Progenitor cell of endocrine pancreas (in vitro differentiated cells): Measurements from ENCODE around the gene RAPGEF2. TPM values are rescaled to one million over a fixed set of nuclear protein-coding genes. Genes with fewer than 3 reads are reported as not detected.

ENCODE experiments used
- DNase-seq: peaks from one replicate; pipeline ENCODE4 v3.0.0; 2021; ENCODE audit warnings: low spot score; ENCODE audit not compliant: unreplicated experiment
- H3K27ac Mint-ChIP-seq: 2 replicates; pipeline ENCODE4 v1.8.0; 2021; ENCODE audit warnings: mild to moderate bottlenecking, moderate library complexity, mixed read lengths
- H3K27me3 Mint-ChIP-seq: 2 replicates; pipeline ENCODE4 v1.8.0; 2021; ENCODE audit warnings: mixed read lengths
- H3K36me3 Mint-ChIP-seq: 2 replicates; pipeline ENCODE4 v1.8.0; 2022; ENCODE audit warnings: mixed read lengths; ENCODE audit not compliant: insufficient read depth
- H3K4me1 Mint-ChIP-seq: 2 replicates; pipeline ENCODE4 v1.8.0; 2021; ENCODE audit warnings: low read depth, mixed read lengths
- H3K4me3 Mint-ChIP-seq: 2 replicates; pipeline ENCODE4 v1.8.0; 2021; ENCODE audit warnings: low read depth, mild to moderate bottlenecking, moderate library complexity, mixed read lengths
- H3K9me3 Mint-ChIP-seq: 2 replicates; pipeline ENCODE4 v1.8.0; 2021; ENCODE audit warnings: low read depth, mixed read lengths
- long read RNA-seq: library from polyadenylated mRNA; unstranded; transcript quantifications from one replicate; pipeline ENCODE4 v2.0.0, GENCODE V29; 2020
- total RNA-seq: library from RNA; stranded (reverse); gene quantifications from 2 replicates; pipeline ENCODE4 v1.2.1, GENCODE V29; 2021
- TF ChIP-seq, protein P1 (sequence below): fragments of 200-600 bp; sonication (generic); IDR thresholded peaks from one replicate; pipeline ENCODE4 v1.5.0; 2021; ENCODE audit warnings: antibody characterized with exemption, mild to moderate bottlenecking; ENCODE audit not compliant: unreplicated experiment

The RAPGEF2 gene, protein sequence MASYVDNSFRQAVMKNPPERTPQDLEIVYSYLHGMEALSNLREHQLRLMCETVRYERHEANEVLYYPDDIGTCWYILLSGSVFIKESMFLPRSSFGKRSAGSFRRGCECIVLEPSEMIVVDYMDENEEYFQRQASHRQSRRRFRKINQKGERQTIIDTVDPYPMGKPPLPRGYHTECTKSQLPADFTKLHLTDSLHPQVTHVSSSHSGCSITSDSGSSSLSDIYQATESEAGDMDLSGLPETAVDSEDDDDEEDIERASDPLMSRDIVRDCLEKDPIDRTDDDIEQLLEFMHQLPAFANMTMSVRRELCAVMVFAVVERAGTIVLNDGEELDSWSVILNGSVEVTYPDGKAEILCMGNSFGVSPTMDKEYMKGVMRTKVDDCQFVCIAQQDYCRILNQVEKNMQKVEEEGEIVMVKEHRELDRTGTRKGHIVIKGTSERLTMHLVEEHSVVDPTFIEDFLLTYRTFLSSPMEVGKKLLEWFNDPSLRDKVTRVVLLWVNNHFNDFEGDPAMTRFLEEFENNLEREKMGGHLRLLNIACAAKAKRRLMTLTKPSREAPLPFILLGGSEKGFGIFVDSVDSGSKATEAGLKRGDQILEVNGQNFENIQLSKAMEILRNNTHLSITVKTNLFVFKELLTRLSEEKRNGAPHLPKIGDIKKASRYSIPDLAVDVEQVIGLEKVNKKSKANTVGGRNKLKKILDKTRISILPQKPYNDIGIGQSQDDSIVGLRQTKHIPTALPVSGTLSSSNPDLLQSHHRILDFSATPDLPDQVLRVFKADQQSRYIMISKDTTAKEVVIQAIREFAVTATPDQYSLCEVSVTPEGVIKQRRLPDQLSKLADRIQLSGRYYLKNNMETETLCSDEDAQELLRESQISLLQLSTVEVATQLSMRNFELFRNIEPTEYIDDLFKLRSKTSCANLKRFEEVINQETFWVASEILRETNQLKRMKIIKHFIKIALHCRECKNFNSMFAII (N-terminal part only)
- total RNA-seq, result 68.9 and 70.3 TPM in 2 replicates
- long read RNA-seq, partial matches to known transcripts, result 22 of 33 reads
- long read RNA-seq, other reads (novel, unspliced or antisense), result 11 of 33 reads

DNA sequence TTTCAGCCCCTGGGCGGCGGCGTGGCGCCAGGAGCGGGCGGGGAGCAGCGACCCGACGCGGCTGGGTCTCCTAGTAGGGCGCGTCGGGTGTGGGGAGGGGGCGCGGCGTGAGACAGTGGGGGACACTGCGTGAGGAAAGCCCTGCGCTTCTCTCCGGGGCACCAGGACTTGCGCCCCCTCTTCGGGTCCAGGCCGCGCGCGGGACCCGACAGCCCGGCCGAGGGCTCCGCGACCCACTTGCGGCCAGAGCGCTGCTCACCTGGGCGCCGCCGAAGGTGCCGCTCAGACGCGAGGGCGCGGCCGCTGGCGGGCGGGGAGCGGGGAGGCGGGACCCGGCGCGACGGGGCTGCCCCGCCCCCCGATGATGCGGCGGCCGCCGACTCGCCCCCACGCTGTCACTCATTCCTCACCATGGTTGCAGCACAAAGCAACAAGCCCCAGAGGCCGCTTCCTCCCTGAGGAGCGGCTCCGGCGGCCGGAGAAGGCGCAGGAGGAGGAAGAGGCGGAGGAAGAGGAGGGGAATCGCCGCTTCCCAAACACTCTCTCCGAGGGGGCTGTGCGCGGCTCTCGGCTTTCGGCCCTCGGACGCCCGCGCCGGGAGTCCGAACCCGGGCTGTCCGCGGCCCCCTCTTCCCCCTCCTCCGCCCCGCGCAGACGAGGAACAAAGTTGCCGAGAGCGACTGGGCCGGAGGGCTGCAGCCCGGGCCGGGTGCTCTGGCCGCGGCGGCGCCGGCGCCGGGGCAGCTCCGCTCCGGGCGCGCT, at the start of gene RAPGEF2:
Gene RAPGEF2 (plus strand): TSS at position 458 of the 762 bp plus-strand sequence. CDS start 1,084 bp downstream, outside the sequence.
- Mint-ChIP-seq H3K9me3 (no peaks in the 10 kb centered on the region), H3K27me3 (peaks cover 13% of the 10 kb centered on the region), H3K4me3 (peak within 1 kb of the TSS; percentile 79), H3K36me3 (no peaks in the 10 kb centered on the region), H3K4me1 (peaks cover 38% of the 10 kb centered on the region), H3K27ac (peak within 1 kb of the TSS; percentile 93)
- TF ChIP-seq, protein P1, sequence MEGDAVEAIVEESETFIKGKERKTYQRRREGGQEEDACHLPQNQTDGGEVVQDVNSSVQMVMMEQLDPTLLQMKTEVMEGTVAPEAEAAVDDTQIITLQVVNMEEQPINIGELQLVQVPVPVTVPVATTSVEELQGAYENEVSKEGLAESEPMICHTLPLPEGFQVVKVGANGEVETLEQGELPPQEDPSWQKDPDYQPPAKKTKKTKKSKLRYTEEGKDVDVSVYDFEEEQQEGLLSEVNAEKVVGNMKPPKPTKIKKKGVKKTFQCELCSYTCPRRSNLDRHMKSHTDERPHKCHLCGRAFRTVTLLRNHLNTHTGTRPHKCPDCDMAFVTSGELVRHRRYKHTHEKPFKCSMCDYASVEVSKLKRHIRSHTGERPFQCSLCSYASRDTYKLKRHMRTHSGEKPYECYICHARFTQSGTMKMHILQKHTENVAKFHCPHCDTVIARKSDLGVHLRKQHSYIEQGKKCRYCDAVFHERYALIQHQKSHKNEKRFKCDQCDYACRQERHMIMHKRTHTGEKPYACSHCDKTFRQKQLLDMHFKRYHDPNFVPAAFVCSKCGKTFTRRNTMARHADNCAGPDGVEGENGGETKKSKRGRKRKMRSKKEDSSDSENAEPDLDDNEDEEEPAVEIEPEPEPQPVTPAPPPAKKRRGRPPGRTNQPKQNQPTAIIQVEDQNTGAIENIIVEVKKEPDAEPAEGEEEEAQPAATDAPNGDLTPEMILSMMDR, result no peak
- peak; percentile 81 for DNase-seq

DNA sequence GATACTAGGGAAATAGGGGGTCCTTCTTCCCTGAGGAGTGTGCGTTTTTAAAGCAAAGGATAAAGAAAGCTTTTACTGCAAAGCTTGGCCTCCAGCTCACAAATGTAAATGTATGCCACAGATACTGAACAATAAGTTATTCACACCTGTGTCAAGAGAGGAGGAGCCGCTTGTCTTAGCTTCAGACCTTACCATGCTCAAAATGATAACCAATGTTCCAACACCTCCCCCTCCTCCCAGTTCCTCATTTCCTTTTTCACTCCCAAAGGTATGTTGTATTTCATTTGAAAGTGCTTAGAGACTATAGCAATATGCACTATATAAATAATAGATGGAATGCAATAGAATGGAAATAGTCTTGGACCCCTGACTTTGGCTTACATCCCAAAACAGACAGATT, 47.0 kb upstream of the RAPGEF2 start:
- no peaks in the 10 kb centered on the region for H3K9me3 Mint-ChIP-seq
- DNase-seq, result no peak
- no peaks in the 10 kb centered on the region for H3K36me3 Mint-ChIP-seq
- TF ChIP-seq, protein P1, result no peak
- peaks cover 5% of the 10 kb centered on the region for H3K27me3 Mint-ChIP-seq
- H3K4me3 Mint-ChIP-seq, result no peak overlapping the region
- no peak overlapping the region for H3K27ac Mint-ChIP-seq
- peaks cover 17% of the 10 kb centered on the region for H3K4me1 Mint-ChIP-seq

DNA sequence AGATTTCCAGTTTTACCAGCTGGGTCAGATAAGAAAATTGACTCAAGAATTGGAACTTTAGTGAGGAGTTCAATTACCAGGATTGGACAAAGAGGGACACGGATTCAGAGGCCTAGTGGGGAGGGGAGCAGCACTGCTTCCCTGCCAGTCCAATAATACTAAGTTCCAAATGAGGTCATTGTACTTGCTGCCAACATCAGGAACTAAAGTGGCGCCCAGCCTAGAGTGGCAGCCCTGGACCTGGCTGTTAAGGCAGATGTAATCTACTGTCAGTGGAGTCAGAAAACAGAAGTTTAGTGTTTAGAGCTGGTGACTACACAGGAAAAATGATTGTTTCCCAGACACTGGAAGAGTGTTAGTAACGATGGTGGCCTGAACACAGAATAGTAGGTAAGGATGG, 42.7 kb upstream of the RAPGEF2 start:
- no peak overlapping the region for H3K27ac Mint-ChIP-seq
- no peaks in the 10 kb centered on the region for H3K27me3 Mint-ChIP-seq
- no peak for DNase-seq
- H3K9me3 Mint-ChIP-seq, result no peaks in the 10 kb centered on the region
- H3K4me1 Mint-ChIP-seq, result peaks cover 4% of the 10 kb centered on the region
- TF ChIP-seq, protein P1, result no peak
- no peaks in the 10 kb centered on the region for H3K36me3 Mint-ChIP-seq
- no peak overlapping the region for H3K4me3 Mint-ChIP-seq

DNA sequence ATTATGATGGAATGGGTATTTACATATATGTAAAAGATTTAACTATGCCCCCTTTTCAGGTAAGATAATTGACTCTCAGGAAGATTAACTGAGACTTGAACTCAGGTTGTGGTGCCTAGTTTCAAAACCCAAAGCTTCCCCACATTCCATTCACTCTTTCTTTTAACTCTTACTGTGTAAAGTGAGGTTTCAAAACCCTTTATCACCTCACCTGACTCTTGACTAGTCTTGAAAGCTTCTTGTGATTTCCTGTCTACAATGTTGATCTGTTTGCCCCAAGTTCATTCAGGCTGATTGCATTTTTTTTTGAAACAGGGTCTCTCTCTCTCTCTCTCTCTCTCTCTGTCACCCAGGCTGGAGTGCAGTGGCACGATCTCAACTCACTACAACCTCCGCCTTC, 40.5 kb upstream of the RAPGEF2 start:
- Mint-ChIP-seq H3K4me3 (no peak overlapping the region), H3K9me3 (no peaks in the 10 kb centered on the region), H3K27ac (no peak overlapping the region), H3K27me3 (no peaks in the 10 kb centered on the region), H3K4me1 (peaks cover 7% of the 10 kb centered on the region), H3K36me3 (no peaks in the 10 kb centered on the region)
- DNase-seq, result no peak
- TF ChIP-seq, protein P1, result no peak
